ENCODE measurements around the gene GGACT.

The GGACT gene

DNA sequence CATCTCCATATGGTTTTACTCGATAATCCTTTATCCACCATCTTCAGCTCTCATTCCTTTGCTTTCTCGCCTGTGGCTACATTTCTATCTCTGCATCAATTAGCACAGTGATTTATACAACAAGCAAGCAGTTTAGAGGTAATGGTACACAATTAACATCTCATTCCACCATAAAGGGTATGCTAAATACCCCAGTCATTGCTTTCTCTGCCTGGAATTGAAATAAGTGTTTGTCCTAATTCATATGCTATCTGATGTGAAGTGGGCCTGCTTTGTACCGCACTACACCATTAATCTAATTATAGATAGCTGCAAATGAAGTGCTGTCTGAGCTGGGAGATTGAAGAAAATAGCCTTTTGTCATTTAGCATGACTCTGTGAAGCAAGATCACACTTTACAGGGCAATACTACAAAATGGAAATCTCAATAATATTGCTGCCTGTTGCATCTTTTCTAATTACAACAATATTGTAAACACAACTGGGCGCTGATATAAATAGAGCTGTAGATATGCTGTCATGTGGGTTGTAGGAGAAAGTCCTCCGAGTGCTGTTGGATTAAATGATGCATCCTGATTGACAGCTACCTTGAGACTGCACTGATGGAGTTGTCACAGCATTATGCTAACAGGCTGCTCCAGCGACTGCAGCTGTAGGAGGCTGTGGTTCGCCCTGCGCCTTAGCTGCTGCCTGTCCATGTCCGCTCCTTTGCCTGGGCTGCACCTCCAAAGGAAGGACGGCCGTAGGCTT is 78.2 kb downstream of the GGACT start:
- DNase-seq: no peak

DNA sequence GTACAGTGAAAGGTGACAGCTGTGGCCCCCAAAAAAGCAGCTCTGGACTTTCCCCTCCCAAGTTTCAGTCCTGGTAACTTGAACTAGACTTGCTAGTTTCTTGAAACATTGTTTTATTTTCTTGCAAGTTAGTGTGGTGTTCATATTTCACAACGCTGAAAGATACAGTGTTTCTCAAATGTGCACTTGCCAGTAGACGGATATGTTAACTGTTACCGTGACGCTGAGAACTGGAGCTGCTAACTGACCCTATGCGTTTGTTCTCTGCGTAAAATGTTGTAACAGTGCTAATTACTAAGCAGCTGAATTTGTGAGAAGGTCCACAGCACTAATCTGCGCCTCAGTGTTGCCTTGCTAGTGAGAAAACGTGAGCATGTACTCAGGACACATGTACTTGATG is 79.6 kb downstream of the GGACT start:
- DNase-seq: no peak

DNA sequence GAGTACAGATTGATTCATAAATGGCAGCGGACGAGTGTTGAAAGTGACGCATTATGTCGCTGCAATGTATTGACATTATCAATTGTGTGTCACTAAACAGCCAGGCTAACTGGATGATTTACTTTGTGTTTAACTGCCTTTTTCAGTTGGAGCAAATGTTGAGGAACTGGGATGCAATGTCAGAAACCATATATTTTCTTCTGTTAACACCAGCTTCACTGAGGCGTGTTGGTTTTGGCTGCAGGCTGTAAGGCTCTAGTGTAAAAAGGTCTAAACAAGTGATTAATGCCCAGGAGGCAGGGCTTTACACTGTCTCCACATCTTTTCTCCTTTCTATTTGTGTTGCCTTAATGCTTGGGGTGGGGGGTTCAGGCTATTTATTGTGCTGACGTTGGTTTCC is 80.1 kb downstream of the GGACT start:
- no peak for DNase-seq

DNA sequence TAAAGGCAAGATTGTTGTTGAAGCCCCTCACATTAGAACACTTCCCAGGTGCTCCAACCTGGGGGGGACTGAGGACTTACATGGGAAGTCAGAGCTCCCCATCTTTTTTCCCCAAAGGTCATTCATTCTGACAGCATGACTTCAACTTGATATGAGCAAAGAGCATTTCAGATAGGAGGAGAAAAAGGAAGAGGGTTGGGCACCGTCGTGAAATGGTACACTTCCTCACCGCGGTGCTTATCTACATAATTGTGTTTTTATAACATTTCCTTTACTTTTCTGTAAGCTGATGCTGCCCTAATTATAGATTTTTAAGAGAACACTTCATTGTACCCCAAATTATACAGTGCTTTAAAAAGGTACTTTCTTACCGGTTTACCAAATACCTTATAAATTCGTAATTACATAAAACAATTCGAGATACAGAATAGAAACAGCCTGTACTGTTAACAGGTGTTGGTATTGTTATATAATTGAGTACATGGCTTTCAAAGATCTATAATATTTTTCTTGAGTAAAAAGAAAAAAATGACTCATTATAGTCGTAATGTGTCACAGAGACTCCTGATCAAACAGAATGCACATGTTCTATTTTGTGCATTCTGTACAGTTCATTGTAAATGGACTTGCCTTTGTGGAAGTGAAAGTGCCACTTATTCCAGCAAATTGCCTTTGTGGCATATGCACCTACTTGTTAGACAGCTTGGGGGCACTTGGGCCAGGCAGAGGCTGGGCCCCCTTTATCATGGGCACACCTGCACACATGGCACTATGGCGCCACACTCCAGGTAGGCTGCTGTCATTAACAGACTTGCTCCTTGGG is 81.8 kb downstream of the GGACT start:
- DNase-seq: peak in 1 of 2 donors; percentile 21

DNA sequence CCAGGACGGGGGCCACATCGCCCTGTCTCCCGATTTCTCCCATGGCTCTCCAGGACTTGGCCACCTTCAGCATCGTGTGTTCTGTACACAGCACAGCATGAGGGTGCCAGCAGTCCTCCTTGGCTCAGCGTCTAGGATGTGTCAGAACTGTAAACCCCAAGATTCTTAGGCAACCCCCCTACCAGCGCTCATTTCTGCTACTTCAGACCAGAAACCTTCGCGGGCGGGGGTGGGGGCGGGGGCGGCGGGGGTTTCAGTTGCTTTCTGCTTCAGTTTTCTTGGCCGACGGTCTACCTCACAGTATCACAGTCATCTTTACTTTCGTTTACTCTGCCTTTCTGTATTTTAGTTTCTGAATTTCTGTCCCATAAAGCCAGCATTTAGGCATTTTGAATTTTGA is 82.4 kb downstream of the GGACT start:
- DNase-seq: no peak

DNA sequence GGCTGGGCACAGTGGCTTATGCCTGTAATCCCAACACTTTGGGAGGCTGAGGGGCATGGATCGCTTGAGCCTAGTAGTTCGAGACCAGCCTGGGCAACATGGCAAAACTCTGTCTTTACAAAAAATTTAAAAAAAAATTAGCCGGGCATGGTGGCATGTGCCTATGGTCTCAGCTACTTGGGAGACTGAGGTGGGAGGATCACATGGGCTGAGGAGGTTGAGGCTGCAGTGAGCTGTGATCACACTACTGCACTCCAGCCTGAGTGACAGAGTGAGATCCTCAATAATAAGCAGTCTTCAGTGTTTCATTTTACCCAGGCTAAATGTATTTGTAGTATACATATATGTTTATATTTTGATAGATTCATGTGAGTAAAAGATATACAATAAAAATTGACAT is 85.0 kb downstream of the GGACT start:
- DNase-seq: no peak

DNA sequence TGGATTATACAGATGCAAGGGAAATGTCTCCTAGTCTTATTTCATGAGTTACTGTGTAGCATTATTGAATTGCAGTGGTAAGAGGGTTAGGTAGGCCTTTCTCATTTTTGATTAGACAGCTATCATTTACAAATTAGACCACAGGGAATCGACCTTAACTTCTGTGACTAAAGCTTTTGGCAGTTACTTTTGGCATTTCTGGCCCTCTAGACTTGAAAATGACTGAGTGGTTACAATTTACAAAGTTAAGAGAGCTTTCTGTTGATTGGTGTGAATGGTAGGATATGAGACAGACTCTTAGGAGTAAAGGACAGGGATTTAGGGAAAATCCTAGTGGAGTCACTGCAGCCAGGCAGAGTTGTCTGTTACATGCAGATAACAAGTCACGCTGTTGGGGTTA is 86.1 kb downstream of the GGACT start:
- no peak for DNase-seq

DNA sequence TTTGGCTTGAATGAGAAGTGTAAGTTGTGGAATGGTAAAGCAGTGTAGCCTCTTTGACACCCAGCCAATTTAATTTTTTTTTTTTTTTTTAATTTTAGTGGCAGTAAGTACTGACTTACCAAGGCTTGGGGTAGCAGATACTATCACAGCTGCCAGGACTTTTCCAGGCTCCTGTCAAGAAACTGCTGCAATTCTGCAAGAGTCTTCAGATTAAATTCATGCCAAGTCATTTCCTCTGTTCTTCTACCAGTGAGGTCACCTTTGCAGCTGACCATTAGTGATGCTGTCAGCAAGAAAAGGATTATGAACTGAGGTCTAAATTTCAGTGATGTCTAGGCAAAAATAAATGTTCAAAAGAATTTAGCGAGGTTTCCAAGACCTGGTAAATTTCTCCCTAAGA is 91.2 kb downstream of the GGACT start:
- no peak for DNase-seq

DNA sequence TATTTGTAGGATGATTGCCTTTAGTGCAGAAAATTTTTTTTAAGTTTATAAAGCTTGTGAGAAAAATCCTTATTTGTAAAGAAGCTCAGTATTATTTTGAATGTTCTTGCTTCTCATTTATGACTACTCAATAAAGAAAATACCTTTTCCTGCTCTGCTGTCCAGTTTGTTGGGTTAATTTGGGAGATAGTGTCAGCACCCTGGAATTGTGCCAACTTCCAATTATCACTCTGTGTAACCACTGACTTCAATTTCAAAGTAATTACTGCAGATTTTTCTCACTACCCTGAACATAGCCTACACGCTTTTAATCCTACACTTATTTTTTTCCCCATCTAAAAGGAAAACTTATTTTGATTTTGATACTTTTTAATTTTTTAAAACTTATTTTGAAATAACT is 93.1 kb downstream of the GGACT start:
- no peak for DNase-seq

DNA sequence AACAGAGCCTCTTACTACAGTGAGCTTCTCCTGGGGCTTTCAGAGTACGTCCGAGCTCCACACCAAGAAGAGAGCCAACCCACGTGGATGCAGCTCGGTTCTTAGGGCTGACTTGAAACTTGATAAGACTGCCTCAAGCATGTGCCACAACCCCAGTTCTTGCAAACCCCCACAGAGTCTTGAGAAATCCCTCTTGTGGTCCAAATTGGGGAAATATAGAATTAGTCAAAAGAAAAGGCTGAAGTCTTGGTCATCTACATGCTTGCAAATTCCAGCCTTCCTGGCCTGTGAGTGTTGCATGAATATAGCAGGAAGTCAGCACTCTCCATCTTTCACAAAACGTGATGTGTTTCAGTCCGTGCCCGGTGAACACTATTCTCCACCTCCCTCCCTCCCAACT is 95.2 kb downstream of the GGACT start:
- DNase-seq: no peak

DNA sequence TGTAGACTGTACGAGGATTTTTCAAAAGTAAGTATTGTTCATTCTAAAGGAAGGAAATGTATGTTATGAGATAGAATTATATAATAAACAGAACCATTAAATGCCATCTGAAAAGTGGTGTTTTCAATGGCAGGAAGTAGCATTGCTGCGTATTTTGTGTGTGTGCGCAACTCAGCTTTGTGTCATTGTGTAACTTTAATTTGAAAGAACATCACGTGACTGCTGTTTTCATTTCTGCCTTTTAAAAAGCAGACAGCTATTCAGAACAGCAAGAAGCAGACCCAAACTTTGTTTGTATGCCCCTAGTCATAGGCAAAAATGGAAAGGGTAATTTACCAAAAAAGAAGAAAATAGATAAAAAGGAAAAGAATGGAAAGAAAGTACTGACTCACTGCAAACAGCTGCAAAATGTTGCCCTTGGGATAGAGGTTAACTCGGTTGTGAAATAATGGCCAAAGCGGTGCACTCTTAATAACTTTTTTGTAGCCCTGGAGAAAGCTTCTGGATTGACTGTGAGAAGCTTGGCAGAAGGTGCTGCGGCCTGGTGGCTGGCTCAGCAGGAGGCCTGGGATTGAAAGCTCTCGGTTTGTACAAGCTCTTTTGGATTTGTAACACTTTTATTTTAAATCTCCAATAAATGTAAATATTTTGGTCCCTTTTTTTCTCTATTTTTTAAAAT is 97.3 kb downstream of the GGACT start:
- no peak for DNase-seq

DNA sequence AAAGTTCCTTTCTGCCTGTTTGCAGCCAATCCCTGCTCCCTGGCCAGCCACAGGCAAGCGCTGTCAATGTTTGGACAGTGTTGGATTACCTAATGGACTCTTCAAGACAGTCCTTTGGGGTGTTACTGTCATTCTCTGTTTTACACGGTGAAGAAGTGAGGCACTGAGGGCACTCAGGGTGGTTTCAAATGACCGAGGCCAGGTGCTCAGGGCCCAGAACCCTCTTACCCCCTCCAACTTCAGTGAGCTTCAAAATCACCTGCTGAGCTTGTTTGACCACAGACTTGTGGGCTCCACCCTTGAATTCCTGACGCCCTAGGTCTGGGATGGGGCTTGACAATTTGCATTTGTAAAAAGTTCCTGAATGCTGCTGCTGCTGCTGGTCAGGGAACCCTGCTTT is 97.9 kb downstream of the GGACT start:
- DNase-seq: no peak

DNA sequence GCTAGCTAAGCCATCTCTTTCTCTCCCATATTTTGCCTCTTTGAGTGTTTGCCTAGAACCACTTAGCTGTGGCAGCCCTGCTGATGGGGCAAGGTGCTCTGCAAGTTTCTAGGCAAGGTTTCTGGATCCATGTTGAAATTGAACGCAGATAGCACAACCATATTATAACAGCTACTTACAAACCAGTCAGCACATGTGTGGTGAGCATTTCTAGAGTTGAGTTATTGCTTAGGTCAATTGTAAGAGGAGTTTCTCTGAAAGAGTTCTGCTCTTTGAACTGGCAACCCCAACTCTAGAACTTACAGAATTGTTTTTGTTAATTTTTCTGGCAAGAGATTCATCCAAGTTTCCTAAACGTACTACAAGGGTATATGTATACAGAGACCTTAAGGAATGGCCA is 103.3 kb downstream of the GGACT start:
- no peak for DNase-seq

DNA sequence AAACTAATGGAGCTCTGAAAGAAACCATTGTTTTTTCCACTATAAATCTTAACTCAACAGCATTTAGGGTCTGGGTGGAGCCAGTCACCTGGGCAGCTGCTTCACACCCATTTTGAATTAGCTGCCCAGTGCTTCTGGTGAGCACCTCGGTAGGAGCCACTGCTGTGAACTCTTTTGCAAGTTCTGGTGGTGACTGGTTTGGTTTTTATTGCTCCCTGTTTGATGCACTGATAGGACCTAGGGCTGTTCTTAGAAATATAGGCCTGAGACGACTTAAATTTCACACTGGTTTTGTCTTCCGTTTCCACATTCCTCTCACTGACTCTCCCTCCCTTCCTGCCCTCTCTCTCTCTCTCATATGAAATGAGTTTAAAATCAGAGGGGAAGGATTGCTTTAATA is 103.9 kb downstream of the GGACT start:
- no peak for DNase-seq

DNA sequence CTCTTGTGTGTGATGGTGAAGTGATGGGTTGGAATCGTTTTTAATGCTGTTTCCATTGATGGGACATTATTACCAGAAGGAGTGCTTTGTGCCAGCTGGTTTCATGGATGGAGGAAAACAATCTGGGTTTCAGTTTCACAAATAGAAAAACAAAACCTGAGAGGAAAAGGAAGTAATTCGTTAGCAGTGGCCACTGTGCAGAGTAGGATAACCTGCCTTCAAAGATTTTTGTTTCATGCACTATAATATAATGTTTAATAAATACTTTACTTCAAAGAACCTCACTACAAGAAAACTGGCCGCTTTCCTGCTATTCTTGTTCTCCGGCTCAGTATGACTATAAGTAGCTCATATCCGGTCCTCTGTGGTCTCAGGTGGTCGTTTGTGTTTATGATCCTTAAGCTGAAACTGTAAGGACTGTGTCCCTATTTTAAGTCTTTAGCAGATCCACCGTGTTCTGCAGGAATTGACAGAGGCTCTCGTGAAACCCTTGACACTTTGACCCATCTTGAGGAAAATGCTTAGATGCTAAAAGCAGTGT is 104.7 kb downstream of the GGACT start:
- DNase-seq: no peak

DNA sequence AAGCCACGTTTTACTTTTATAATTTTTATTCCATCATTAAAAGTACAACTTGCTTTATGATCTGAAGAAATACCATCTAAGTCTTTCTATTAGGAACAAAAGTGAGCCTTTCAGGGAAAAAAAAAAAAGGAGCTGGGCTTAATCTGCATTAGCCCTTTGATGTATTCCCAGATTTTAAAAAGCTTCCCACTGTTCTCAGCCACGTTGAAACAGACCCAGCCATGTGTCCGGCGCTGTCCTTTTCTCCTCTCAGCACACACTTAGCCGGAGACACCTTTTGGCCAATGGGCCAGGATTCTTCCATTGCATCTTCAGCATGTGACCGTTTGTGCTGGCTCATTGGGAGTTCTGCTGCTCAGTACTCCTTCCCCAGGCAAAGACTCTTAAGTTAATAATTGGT is 105.5 kb downstream of the GGACT start:
- DNase-seq: no peak

DNA sequence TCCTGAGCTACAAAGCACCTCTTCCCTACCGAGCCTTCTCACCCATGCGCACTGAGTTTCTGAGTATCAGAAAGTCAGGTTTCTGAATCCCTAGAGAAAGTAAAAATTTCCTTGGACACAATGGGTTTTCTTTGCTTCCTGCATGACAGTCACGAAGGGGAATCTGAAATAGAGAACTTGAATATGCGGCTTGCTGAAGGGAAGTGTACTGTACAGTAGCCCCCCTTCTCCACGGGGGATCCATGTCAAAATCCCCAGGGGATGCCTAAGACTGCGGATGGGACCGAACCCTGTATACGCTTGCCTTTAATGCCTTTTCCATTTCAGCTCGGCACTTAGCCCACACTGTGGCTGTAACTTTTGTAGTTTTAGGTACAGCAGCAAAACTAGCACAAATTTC is 107.9 kb downstream of the GGACT start:
- no peak for DNase-seq
